Smooth muscle cell of the brain vasculature (primary cell): ENCODE results near the gene CIAO3.
"Not testable (repeated sequence)": the region's sequence is repeated elsewhere in the genome, so short reads cannot be mapped to it uniquely, and the experiment has no call there.

ENCODE experiments used
- DNase-seq: peaks from one replicate; pipeline ENCODE4 v3.0.0-alpha.2; 2012; ENCODE audit warnings: low read depth, low spot score

The CIAO3 gene

GRCh38 chr16:760545-761343 is 19.9 kb upstream of the CIAO3 start, which contains the start of gene MSLN:
TSS of gene MSLN (plus strand) at chr16:760734. CDS start at chr16:762681, 1,947 bp downstream.
- DNase-seq, result no peak

GRCh38 chr16:760065-760464 is 19.3 kb upstream of the CIAO3 start:
- DNase-seq, result no peak

GRCh38 chr16:759110-759910 is 18.5 kb upstream of the CIAO3 start:
- no peak for DNase-seq

- no peak for DNase-seq
Observed at GRCh38 chr16:756428-756827, 15.6 kb upstream of the CIAO3 start.

GRCh38 chr16:754656-755055 is 13.9 kb upstream of the CIAO3 start:
- DNase-seq, result no peak

GRCh38 chr16:754121-754607 is 13.4 kb upstream of the CIAO3 start:
- not testable (repeated sequence) for DNase-seq

- no peak for DNase-seq
Observed at GRCh38 chr16:752007-752312, 11.2 kb upstream of the CIAO3 start.

GRCh38 chr16:751152-752006 is 10.6 kb upstream of the CIAO3 start:
- DNase-seq, result no peak

- DNase-seq, result no peak
Observed at GRCh38 chr16:750485-750884, 9.7 kb upstream of the CIAO3 start.

GRCh38 chr16:749010-749409 is 8.2 kb upstream of the CIAO3 start:
- DNase-seq, result no peak

- no peak for DNase-seq
Observed at GRCh38 chr16:747978-748746, 7.4 kb upstream of the CIAO3 start.

GRCh38 chr16:746637-747036 is 5.8 kb upstream of the CIAO3 start:
- no peak for DNase-seq

- DNase-seq, result no peak
Observed at GRCh38 chr16:745739-746138, 4.9 kb upstream of the CIAO3 start.

GRCh38 chr16:743794-744500 is 3.1 kb upstream of the CIAO3 start:
- DNase-seq, result no peak

- not testable (repeated sequence) for DNase-seq
Observed at GRCh38 chr16:742894-743293, 2.1 kb upstream of the CIAO3 start.

GRCh38 chr16:741986-742629 is 1.3 kb upstream of the CIAO3 start:
- no peak for DNase-seq

- DNase-seq, result no peak
Observed at GRCh38 chr16:740459-740763, 386 bp downstream of the CIAO3 start.

GRCh38 chr16:739560-740458 is 988 bp downstream of the CIAO3 start:
- DNase-seq, result no peak

GRCh38 chr16:736936-737481 is 3.8 kb downstream of the CIAO3 start:
- no peak for DNase-seq
